K562 (cell line): ENCODE results near the gene SDC3. TPM values are rescaled to one million over a fixed set of nuclear protein-coding genes. Genes with fewer than 3 reads are reported as not detected.
A peak's percentile ranks its signal among the peaks of the same experiment; 100 is the strongest.

Experiments
- ATAC-seq: fragments of 200-7000 bp; cut with Tn5 transposase; 3 replicates; pipeline ENCODE4 v1.9.1; 2020; ENCODE audit warnings: moderate library complexity
- BruUV-seq: library from RNA; stranded (reverse); fragments of 400-500 nt; replicated peaks from 2 replicates; lab custom pipeline; 2021; lab: Mats Ljungman, UMichigan
- CTCF ChIA-PET: fragments of 300-600 bp; formaldehyde crosslinking; extraction: SDS; loops from one replicate; lab custom pipeline; 2021; ENCODE audit warnings: low intra/inter-chr PET ratio; lab: Yijun Ruan, JAX
- POLR2A ChIA-PET: fragments of 300-600, 350-650 bp; sonication (Branson Sonifier 250); formaldehyde crosslinking; extraction: SDS; loops from one replicate; lab custom pipeline; 2021; ENCODE audit warnings: antibody characterized with exemption, inconsistent platforms; lab: Yijun Ruan, JAX
- DNase-seq, 4 experiments: peaks; one replicate each; pipeline versions ENCODE4 v3.0.0 to v3.0.0-alpha.2; 2011 to 2018; ENCODE audit warnings: low spot score in 3 of 4, mixed read lengths in 3 of 4; ENCODE audit errors: extremely low read depth in 1 of 4
- FAIRE-seq: peaks from 2 replicates; lab custom pipeline; 2011; peaks lifted over from hg19 to GRCh38; lab: Jason Lieb, UNC
- H2AFZ ChIP-seq: 2 replicates; pipeline ENCODE4 v1.6.0; 2011; ENCODE audit warnings: low read depth, low read length, control low read depth, inconsistent platforms
- H3K27ac ChIP-seq: fragments of 200-600 bp; 3 replicates; pipeline ENCODE4 v1.8.0; 2011; ENCODE audit warnings: low read depth, mild to moderate bottlenecking, control low read depth, inconsistent platforms, low read length, moderate library complexity, mixed read lengths; ENCODE audit errors: extremely low read depth
- H3K27me3 ChIP-seq, 2 experiments: fragments of 300-600 bp in 1 of 2; 2 replicates in 1 of 2; 3 replicates in 1 of 2; pipeline versions ENCODE4 v1.6.0 to v1.8.0; 2011; ENCODE audit warnings: inconsistent platforms in 2 of 2, low read length in 2 of 2, mild to moderate bottlenecking in 1 of 2, mixed read lengths in 1 of 2, moderate library complexity in 1 of 2; ENCODE audit not compliant: control insufficient read depth in 2 of 2, insufficient read depth in 2 of 2
- H3K36me3 ChIP-seq: fragments of 300-600 bp; 3 replicates; pipeline ENCODE4 v1.8.0; 2011; ENCODE audit warnings: mild to moderate bottlenecking, low read length, inconsistent platforms; ENCODE audit not compliant: control insufficient read depth, insufficient read depth
- H3K4me1 ChIP-seq, 2 experiments: fragments of 200-600 bp in 1 of 2; replicated peaks in 1 of 2; 2 replicates in 1 of 2; 3 replicates in 1 of 2; pipeline versions ENCODE4 v1.5.1 to v1.8.0; 2011; ENCODE audit warnings: inconsistent platforms in 2 of 2, low read length in 2 of 2, mild to moderate bottlenecking in 1 of 2, mixed read lengths in 1 of 2, moderate library complexity in 1 of 2; ENCODE audit not compliant: control insufficient read depth in 2 of 2, insufficient read depth in 2 of 2
- H3K4me2 ChIP-seq: 2 replicates; pipeline ENCODE4 v1.6.1; 2011; ENCODE audit warnings: low read length, control low read depth, inconsistent platforms, mixed read lengths; ENCODE audit not compliant: insufficient read depth
- H3K4me3 ChIP-seq: fragments of 200-600 bp; sonication (generic), shearing (Covaris generic); 2 replicates; pipeline ENCODE4 v1.5.1; 2016; ENCODE audit warnings: control low read depth, inconsistent platforms
- H3K79me2 ChIP-seq: fragments of 200-600 bp; 3 replicates; pipeline ENCODE4 v1.8.0; 2011; ENCODE audit warnings: low read length, inconsistent platforms; ENCODE audit not compliant: control insufficient read depth, insufficient read depth
- H3K9ac ChIP-seq, 2 experiments: 2 replicates each; pipeline versions ENCODE4 v1.6.0 to v1.6.1; 2011; ENCODE audit warnings: low read depth in 2 of 2, low read length in 2 of 2, control low read depth in 1 of 2, inconsistent platforms in 1 of 2, mild to moderate bottlenecking in 1 of 2, mixed read lengths in 1 of 2; ENCODE audit not compliant: insufficient read depth in 1 of 2
- H3K9me1 ChIP-seq: one replicate; pipeline ENCODE4 v1.6.0; 2011; ENCODE audit warnings: inconsistent platforms, mild to moderate bottlenecking, low read length, moderate library complexity; ENCODE audit not compliant: control insufficient read depth, insufficient read depth
- H3K9me3 ChIP-seq: replicated peaks from 2 replicates; pipeline ENCODE4 v1.5.1; 2011; ENCODE audit warnings: low read depth, low read length, inconsistent platforms; ENCODE audit not compliant: control insufficient read depth, insufficient read depth
- H4K20me1 ChIP-seq: replicated peaks from 2 replicates; pipeline ENCODE4 v1.6.1; 2011; ENCODE audit warnings: low read length, inconsistent platforms, mixed read lengths; ENCODE audit not compliant: control insufficient read depth, insufficient read depth
- CGGBP1 ChIP-seq: fragments of 250-450 bp; sonication (Bioruptor Pico); IDR thresholded peaks from 2 replicates; pipeline ENCODE4 v1.9.0; 2021; ENCODE audit warnings: mild to moderate bottlenecking
- E2F4 ChIP-seq: sonication (generic); formaldehyde crosslinking; IDR thresholded peaks from 2 replicates; pipeline ENCODE4 v1.8.0; 2022; ENCODE audit warnings: mild to moderate bottlenecking, low read depth, missing genetic modification reagents
- FOSL1 ChIP-seq: fragments of 200-800 bp; sonication (Bioruptor generic); conservative IDR thresholded peaks from 2 replicates; pipeline ENCODE4 v1.6.1; 2016; ENCODE audit warnings: missing genetic modification characterization, missing compliant biosample characterization
- ILK ChIP-seq: fragments of 450-650 bp; IDR thresholded peaks from 2 replicates; pipeline ENCODE4 v1.6.1; 2016; ENCODE audit warnings: missing genetic modification characterization, low read depth, mild to moderate bottlenecking, missing compliant biosample characterization, moderate library complexity, borderline replicate concordance
- POLR2H ChIP-seq: IDR thresholded peaks from 2 replicates; pipeline ENCODE4 v1.6.1; 2016; ENCODE audit warnings: missing genetic modification characterization, low read depth, mild to moderate bottlenecking, control low read depth, missing compliant biosample characterization, moderate library complexity
- RUNX1 ChIP-seq: sonication (generic); IDR thresholded peaks from 2 replicates; pipeline ENCODE4 v1.6.1; 2016; ENCODE audit warnings: antibody characterized with exemption, low read depth
- SLC30A9 ChIP-seq: fragments of 250-450 bp; sonication (Bioruptor Pico); IDR thresholded peaks from 2 replicates; pipeline ENCODE4 v1.8.0; 2022; ENCODE audit warnings: mild to moderate bottlenecking, moderate library complexity
- SMC3 ChIP-seq: conservative IDR thresholded peaks from 2 replicates; pipeline ENCODE4 v1.6.1; 2011; ENCODE audit warnings: low read depth, low read length, improper control_type of control experiment; ENCODE audit not compliant: insufficient read depth
- ZKSCAN1 ChIP-seq: fragments of 150-350 bp; IDR thresholded peaks from 2 replicates; pipeline ENCODE4 v1.6.1; 2016; ENCODE audit warnings: low read depth, low read length
- ZNF280A ChIP-seq: fragments of 450-650 bp; IDR thresholded peaks from 2 replicates; pipeline ENCODE4 v1.6.1; 2018; ENCODE audit warnings: mild to moderate bottlenecking, low read depth; ENCODE audit not compliant: partially characterized antibody
- ZNF589 ChIP-seq: fragments of 200-800 bp; sonication (Bioruptor generic); IDR thresholded peaks from 2 replicates; pipeline ENCODE4 v1.6.1; 2016; ENCODE audit warnings: low read depth, missing genetic modification characterization, missing compliant biosample characterization
- WGBS: fragments of 100-300 bp; shearing (Covaris generic); methylation state at CpG from one replicate; pipeline ENCODE4 v1.1.6; 2016; ENCODE audit warnings: low coverage, mixed read lengths; ENCODE audit not compliant: insufficient coverage; ENCODE audit errors: missing lambda C conversion rate; 5-methylcytosine and 5-hydroxymethylcytosine counted together
- in situ Hi-C: fragments of 300-500 bp; cut with MboI; formaldehyde crosslinking; loops from 4 replicates; pipeline ENCODE4 v1.15.0; 2018; ENCODE audit warnings: inconsistent platforms, mixed read lengths
- intact Hi-C: fragments of 100-400 bp; cut with micrococcal nuclease; formaldehyde crosslinking; loops from 2 replicates; pipeline ENCODE4 v1.14.2; 2022
- polyA plus RNA-seq, 8 experiments: library from polyadenylated mRNA; depleted of rRNA in 4 of 8; stranded (reverse) in 5 of 8; unstranded in 3 of 8; fragments of >200 nt; fragmentation: Nextera tagmentation in 2 of 8; fragmentation: Illumina TruSeq in 1 of 8; extraction: Ambion mirVana in 2 of 8; extraction: Trizol in 1 of 8; gene quantifications; 2 replicates each; pipeline versions ENCODE4 v1.2.1 to v1.2.3, GENCODE V29; 2011 to 2014; ENCODE audit warnings: inconsistent platforms in 1 of 8, missing spikeins in 1 of 8
- total RNA-seq, 7 experiments: library from RNA; depleted of rRNA in 6 of 7; stranded (reverse); fragments of >200 nt in 6 of 7; fragmentation: Illumina TruSeq in 2 of 7; extraction: Trizol in 2 of 7; gene quantifications; 2 replicates each; pipeline versions ENCODE4 v1.2.1 to v1.2.3, GENCODE V29; 2011 to 2021; ENCODE audit warnings: low replicate concordance in 1 of 7

SDC3 gene
- total and polyA plus RNA-seq, 9 of the 15 experiments (the other 6 are each of a cell fraction or from before 2014, with no cell fraction given): 0.38 to 44.1 (median 12.1) TPM

- Histone ChIP-seq H3K9ac (no peak overlapping the region), H4K20me1 (peaks cover 8% of the 10 kb centered on the region; the same call in 1 of the 2 replicates), H3K79me2 (no peaks in the 10 kb centered on the region), H3K4me3 (no peak overlapping the region), H2AFZ (no peak overlapping the region), H3K27ac (no peak overlapping the region), H3K4me1 (peaks cover 30 to 42% of the 10 kb centered on the region in 2 experiments), H3K4me2 (no peak overlapping the region), H3K9me3 (no peaks in the 10 kb centered on the region), H3K27me3 (no peaks in the 10 kb centered on the region), H3K9me1 (peaks cover 7% of the 10 kb centered on the region), H3K36me3 (peaks cover 28% of the 10 kb centered on the region; the same call in 1 of the 3 replicates)
- POLR2A ChIA-PET: interaction anchor here (1.1 kb wide), 1 partner anchor 21 kb away, joined by 4 read pairs; no protein-coding TSS in a partner anchor
- intact Hi-C loops (no loop called here), in situ Hi-C loops (no loop called here)
- no peak for FAIRE-seq
- no TSS peak for BruUV-seq
- no peak for TF ChIP-seq ZNF589 (CRISPR knock-in tag)
- TF ChIP-seq SMC3: no peak
- ATAC-seq: no peak
- CTCF ChIA-PET: no interaction called here
- WGBS: 63% methylated on average over 11 of the region's 11 CpGs
- no peak for DNase-seq
Observed at GRCh38 chr1:30875916-30876315, 32.6 kb downstream of the SDC3 start.

- 74% methylated on average over 6 of the region's 6 CpGs for WGBS
- Histone ChIP-seq H3K9ac (peak overlapping the region in 1 of 2 experiments; percentile 76; a peak in 2 of 4 replicates), H3K9me1 (peaks cover 7% of the 10 kb centered on the region), H3K9me3 (no peaks in the 10 kb centered on the region), H3K27ac (no peak overlapping the region), H3K4me3 (no peak overlapping the region), H3K79me2 (no peaks in the 10 kb centered on the region), H4K20me1 (peaks cover 2% of the 10 kb centered on the region; the same call in 1 of the 2 replicates), H3K27me3 (no peaks in the 10 kb centered on the region), H3K4me1 (peaks cover 30 to 49% of the 10 kb centered on the region in 2 experiments), H3K36me3 (peaks cover 28% of the 10 kb centered on the region; the same call in 1 of the 3 replicates), H3K4me2 (no peak overlapping the region), H2AFZ (no peak overlapping the region)
- CTCF ChIA-PET: no interaction called here
- no TSS peak for BruUV-seq
- intact Hi-C loops (no loop called here), in situ Hi-C loops (no loop called here)
- FAIRE-seq (no peak), DNase-seq (no peak), ATAC-seq (no peak)
- POLR2A ChIA-PET: interaction anchor here (0.6 to 4.3 kb wide), 4 partner anchors 9 to 51 kb away, joined by 3 to 33 read pairs (median 6); no protein-coding TSS in a partner anchor
- TF ChIP-seq ZNF280A (no peak), E2F4 (CRISPR knock-in tag) (no peak), RUNX1 (no peak), ILK (no peak), FOSL1 (tag) (no peak), ZKSCAN1 (no peak), POLR2H (no peak), CGGBP1 (no peak), SLC30A9 (CRISPR knock-in tag) (no peak)
Observed at GRCh38 chr1:30875197-30875596, 33.4 kb downstream of the SDC3 start.
